Neural progenitor cell (in vitro differentiated cells): ENCODE measurements around the gene DIS3L2. TPM values are rescaled to one million over a fixed set of nuclear protein-coding genes. Genes with fewer than 3 reads are reported as not detected.
A peak's percentile ranks its signal among the peaks of the same experiment; 100 is the strongest.

Experiments used
- DNase-seq: peaks from one replicate; pipeline ENCODE4 v3.0.0-alpha.2; 2016; ENCODE audit warnings: low spot score
- H2AFZ ChIP-seq: fragments of 200-600 bp; sonication (generic); replicated peaks from 2 replicates; pipeline ENCODE4 v1.6.1; 2016; ENCODE audit warnings: antibody characterized with exemption
- H3F3A ChIP-seq: fragments of 200-600 bp; sonication (generic); 2 replicates; pipeline ENCODE4 v1.6.1; 2016; ENCODE audit warnings: antibody characterized with exemption, low read depth
- H3K27ac ChIP-seq: fragments of 200-600 bp; sonication (generic); 2 replicates; pipeline ENCODE4 v1.5.1; 2016; ENCODE audit warnings: mild to moderate bottlenecking
- H3K27me3 ChIP-seq: fragments of 200-600 bp; sonication (generic); 2 replicates; pipeline ENCODE4 v1.6.1; 2016; ENCODE audit warnings: mild to moderate bottlenecking, moderate library complexity
- H3K36me3 ChIP-seq: fragments of 200-600 bp; sonication (generic); 2 replicates; pipeline ENCODE4 v1.5.1; 2016
- H3K4me1 ChIP-seq: fragments of 200-600 bp; sonication (generic); 2 replicates; pipeline ENCODE4 v1.6.1; 2016; ENCODE audit warnings: mixed run types
- H3K4me2 ChIP-seq: fragments of 200-600 bp; sonication (generic); 2 replicates; pipeline ENCODE4 v1.6.1; 2016
- H3K4me3 ChIP-seq: fragments of 200-600 bp; sonication (generic); 2 replicates; pipeline ENCODE4 v1.5.1; 2016
- H3K79me2 ChIP-seq: fragments of 200-600 bp; sonication (generic); 2 replicates; pipeline ENCODE4 v1.6.1; 2016; ENCODE audit warnings: low read depth
- H3K9ac ChIP-seq: fragments of 200-600 bp; sonication (generic); 2 replicates; pipeline ENCODE4 v1.6.1; 2016
- H3K9me3 ChIP-seq: fragments of 200-600 bp; sonication (generic); 2 replicates; pipeline ENCODE4 v1.5.1; 2016; ENCODE audit warnings: low read depth
- H4K20me1 ChIP-seq: fragments of 200-600 bp; sonication (generic); 2 replicates; pipeline ENCODE4 v1.6.1; 2016; ENCODE audit warnings: low read depth
- H3K27ac Mint-ChIP-seq: 3 replicates; pipeline ENCODE4 v1.8.0; 2021; ENCODE audit warnings: mixed read lengths
- H3K27me3 Mint-ChIP-seq: 2 replicates; pipeline ENCODE4 v1.8.0; 2022; ENCODE audit warnings: low read depth, mild to moderate bottlenecking, inconsistent platforms, moderate library complexity, mixed read lengths; ENCODE audit not compliant: insufficient read depth
- H3K36me3 Mint-ChIP-seq: 3 replicates; pipeline ENCODE4 v1.8.0; 2021; ENCODE audit warnings: mixed read lengths
- H3K4me1 Mint-ChIP-seq: 3 replicates; pipeline ENCODE4 v1.8.0; 2021; ENCODE audit warnings: mixed read lengths
- H3K4me3 Mint-ChIP-seq: 3 replicates; pipeline ENCODE4 v1.8.0; 2021; ENCODE audit warnings: mild to moderate bottlenecking, moderate library complexity, mixed read lengths
- H3K9me3 Mint-ChIP-seq: 3 replicates; pipeline ENCODE4 v1.8.0; 2020; ENCODE audit warnings: mixed read lengths
- EZH2 ChIP-seq: fragments of 200-600 bp; sonication (generic); IDR thresholded peaks from 2 replicates; pipeline ENCODE4 v1.6.1; 2017; ENCODE audit warnings: antibody characterized with exemption, mild to moderate bottlenecking, moderate library complexity
- EZH2phosphoT487 ChIP-seq: fragments of 200-600 bp; sonication (generic); IDR thresholded peaks from 2 replicates; pipeline ENCODE4 v1.6.1; 2017; ENCODE audit warnings: antibody characterized with exemption
- total RNA-seq: library from RNA; depleted of rRNA; stranded (reverse); fragments of >200 nt; gene quantifications from 2 replicates; pipeline ENCODE4 v1.2.3, GENCODE V29; 2015; ENCODE audit warnings: low replicate concordance
- TF ChIP-seq, protein P1 (sequence below): fragments of 200-600 bp; sonication (generic); IDR thresholded peaks from 2 replicates; pipeline ENCODE4 v1.5.1; 2017; ENCODE audit warnings: antibody characterized with exemption, mild to moderate bottlenecking

The DIS3L2 gene
- total RNA-seq, 1 donor from 2014 or later: 23.2 TPM

DNA sequence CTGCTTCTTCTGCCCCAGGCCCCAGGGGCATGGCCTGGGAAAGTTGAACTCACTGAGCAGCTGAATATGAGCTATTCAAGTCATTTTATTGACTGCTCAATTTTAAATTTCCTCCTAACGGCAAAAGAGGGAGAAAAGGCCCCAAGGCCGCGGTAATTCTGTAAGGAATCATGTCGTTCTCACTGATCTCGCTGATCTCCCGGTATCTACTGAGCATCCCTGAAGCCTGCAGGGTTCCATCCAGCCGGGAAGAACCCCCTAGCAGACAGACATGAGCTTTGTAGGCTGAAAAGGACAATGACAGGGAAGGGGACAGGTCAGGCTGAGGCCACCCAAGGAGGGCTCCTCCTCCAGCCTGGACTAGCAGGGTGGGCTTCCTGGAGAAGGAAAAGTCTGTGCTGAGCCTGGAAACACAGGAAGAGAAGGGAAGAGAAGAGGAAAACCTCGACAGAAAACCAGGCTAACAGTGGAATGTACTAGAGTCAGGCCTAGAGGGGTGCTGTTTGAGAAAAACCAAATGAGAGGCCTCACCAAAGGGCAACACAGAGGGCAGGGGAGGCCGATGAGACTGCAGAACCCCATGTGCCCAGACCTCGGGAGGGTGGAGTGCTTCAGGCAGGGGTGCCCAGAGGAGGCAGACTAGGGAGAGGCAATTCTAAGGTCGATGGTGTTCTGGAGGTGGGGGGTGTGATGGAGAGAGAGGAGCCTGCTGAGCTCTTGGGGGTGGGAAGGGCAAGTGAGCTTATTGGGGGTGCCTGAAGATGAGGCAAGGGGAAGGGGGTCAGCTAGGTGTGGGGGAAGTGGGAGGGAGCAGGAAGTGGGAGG is 32.4 kb upstream of the DIS3L2 start:
- no peaks in the 10 kb centered on the region for H3K9me3 Mint-ChIP-seq
- no peaks in the 10 kb centered on the region for H3K9me3 ChIP-seq
- no peak overlapping the region for H3K4me3 ChIP-seq
- no peak for DNase-seq
- H3K9ac ChIP-seq: no peak overlapping the region
- peaks cover 9% of the 10 kb centered on the region for H3K4me1 Mint-ChIP-seq
- peaks cover 69% of the 10 kb centered on the region for H3K27me3 ChIP-seq
- H3K36me3 ChIP-seq: no peaks in the 10 kb centered on the region
- TF ChIP-seq EZH2phosphoT487 (no peak), EZH2 (no peak)
- TF ChIP-seq, protein P1, sequence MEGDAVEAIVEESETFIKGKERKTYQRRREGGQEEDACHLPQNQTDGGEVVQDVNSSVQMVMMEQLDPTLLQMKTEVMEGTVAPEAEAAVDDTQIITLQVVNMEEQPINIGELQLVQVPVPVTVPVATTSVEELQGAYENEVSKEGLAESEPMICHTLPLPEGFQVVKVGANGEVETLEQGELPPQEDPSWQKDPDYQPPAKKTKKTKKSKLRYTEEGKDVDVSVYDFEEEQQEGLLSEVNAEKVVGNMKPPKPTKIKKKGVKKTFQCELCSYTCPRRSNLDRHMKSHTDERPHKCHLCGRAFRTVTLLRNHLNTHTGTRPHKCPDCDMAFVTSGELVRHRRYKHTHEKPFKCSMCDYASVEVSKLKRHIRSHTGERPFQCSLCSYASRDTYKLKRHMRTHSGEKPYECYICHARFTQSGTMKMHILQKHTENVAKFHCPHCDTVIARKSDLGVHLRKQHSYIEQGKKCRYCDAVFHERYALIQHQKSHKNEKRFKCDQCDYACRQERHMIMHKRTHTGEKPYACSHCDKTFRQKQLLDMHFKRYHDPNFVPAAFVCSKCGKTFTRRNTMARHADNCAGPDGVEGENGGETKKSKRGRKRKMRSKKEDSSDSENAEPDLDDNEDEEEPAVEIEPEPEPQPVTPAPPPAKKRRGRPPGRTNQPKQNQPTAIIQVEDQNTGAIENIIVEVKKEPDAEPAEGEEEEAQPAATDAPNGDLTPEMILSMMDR: no peak
- peaks cover 11% of the 10 kb centered on the region for H4K20me1 ChIP-seq
- H3F3A ChIP-seq: peaks cover 5% of the 10 kb centered on the region
- no peaks in the 10 kb centered on the region for H3K36me3 Mint-ChIP-seq
- H3K27ac Mint-ChIP-seq: no peak overlapping the region
- H3K4me1 ChIP-seq: peaks cover 7% of the 10 kb centered on the region
- no peak overlapping the region for H3K4me3 Mint-ChIP-seq
- peaks cover 31% of the 10 kb centered on the region for H3K27me3 Mint-ChIP-seq
- H2AFZ ChIP-seq: no peak overlapping the region
- no peak overlapping the region for H3K27ac ChIP-seq
- H3K79me2 ChIP-seq: no peaks in the 10 kb centered on the region
- H3K4me2 ChIP-seq: no peak overlapping the region

DNA sequence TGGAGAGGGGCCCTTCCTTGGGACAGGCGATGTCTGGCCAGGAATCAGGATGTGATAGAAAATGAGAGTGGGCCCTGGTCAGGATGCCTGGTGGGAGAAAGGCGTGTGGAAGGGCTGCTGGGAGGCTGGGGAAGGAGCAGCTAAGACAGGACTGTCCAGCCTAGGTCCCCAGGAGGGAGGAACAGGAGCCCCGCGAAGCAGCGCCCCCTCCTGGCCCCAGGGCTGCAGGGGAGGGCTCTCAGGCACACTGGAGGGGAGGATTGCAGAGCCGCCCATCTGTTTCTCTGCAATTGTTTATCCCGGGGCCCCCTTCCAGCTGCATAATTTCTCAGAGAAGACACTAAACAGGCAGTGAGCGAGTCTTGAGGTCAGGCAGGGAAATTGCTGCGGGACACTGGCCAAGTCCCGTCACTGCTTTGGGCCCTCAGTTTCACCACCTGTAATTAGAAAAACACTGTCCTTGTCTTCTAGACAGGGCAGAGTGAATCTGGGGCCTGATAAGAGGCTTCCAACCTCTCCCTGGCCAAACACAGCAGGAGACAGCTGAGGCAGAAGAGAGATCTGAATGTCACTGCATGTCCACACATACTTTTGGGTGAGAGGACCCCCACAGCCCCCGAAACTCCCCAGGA is 31.4 kb upstream of the DIS3L2 start:
- Histone ChIP-seq H3K4me2 (no peak overlapping the region), H3K9me3 (no peaks in the 10 kb centered on the region), H3K36me3 (no peaks in the 10 kb centered on the region), H3K4me3 (no peak overlapping the region), H3K79me2 (no peaks in the 10 kb centered on the region), H3K4me1 (peaks cover 7% of the 10 kb centered on the region), H3K9ac (no peak overlapping the region), H3F3A (peaks cover 5% of the 10 kb centered on the region), H4K20me1 (peaks cover 11% of the 10 kb centered on the region), H3K27me3 (peaks cover 60% of the 10 kb centered on the region), H2AFZ (no peak overlapping the region), H3K27ac (no peak overlapping the region)
- no peak overlapping the region for H3K27ac Mint-ChIP-seq
- no peak overlapping the region for H3K4me3 Mint-ChIP-seq
- TF ChIP-seq, protein P1: peak; percentile 69
- TF ChIP-seq EZH2: no peak
- no peak for TF ChIP-seq EZH2phosphoT487
- H3K27me3 Mint-ChIP-seq: peaks cover 26% of the 10 kb centered on the region
- H3K9me3 Mint-ChIP-seq: no peaks in the 10 kb centered on the region
- H3K36me3 Mint-ChIP-seq: no peaks in the 10 kb centered on the region
- H3K4me1 Mint-ChIP-seq: peaks cover 5% of the 10 kb centered on the region
- DNase-seq: peak; percentile 60

DNA sequence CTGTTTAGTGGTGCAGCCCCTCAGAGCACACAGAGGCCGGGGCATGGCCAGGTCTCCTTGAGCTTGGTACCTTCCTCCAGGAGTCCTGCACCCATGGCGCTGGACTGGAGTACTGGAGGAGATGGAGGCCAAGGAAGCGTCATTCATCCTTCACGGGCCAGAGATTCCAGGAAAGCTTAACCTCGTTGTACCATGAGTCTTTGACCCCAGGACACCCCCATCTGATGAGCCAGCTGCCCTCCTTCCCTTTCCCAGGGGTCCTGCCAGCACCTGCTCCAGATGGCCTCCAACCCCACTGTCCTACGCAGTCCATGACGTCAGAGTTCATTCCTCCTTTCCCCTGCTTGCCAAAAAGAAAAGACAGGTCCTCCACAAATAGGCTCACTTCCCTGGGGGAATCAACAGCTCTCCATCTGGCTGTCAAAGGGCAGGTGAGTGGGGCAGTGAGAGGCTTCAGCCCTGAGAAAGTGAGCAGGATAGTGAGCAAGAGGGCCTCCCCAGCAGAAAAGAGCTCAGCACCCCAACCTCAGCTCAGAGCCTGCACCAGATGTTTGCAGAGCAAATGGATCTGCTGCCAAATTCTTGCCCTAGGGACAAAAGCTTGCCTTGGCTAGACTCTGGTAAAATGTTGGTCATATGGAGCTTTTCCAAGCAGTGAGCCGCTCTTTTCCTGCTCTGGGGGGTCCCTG is 30.8 kb upstream of the DIS3L2 start:
- Mint-ChIP-seq H3K27ac (no peak overlapping the region), H3K4me1 (peaks cover 5% of the 10 kb centered on the region), H3K27me3 (peaks cover 31% of the 10 kb centered on the region)

More for the DNA sequence above, 30.8 kb upstream of the DIS3L2 start:
- no peaks in the 10 kb centered on the region for H3K79me2 ChIP-seq
- no peaks in the 10 kb centered on the region for H3K9me3 Mint-ChIP-seq
- H2AFZ ChIP-seq: no peak overlapping the region
- DNase-seq: no peak
- peaks cover 3% of the 10 kb centered on the region for H3K4me1 ChIP-seq
- no peak overlapping the region for H3K4me3 ChIP-seq
- no peaks in the 10 kb centered on the region for H3K36me3 ChIP-seq
- H3F3A ChIP-seq: peaks cover 5% of the 10 kb centered on the region
- H3K9me3 ChIP-seq: no peaks in the 10 kb centered on the region
- TF ChIP-seq, protein P1: no peak
- no peak for TF ChIP-seq EZH2phosphoT487
- no peak for TF ChIP-seq EZH2
- no peak overlapping the region for H3K9ac ChIP-seq
- H3K27me3 ChIP-seq: peaks cover 53% of the 10 kb centered on the region
- H3K4me3 Mint-ChIP-seq: no peak overlapping the region
- H3K27ac ChIP-seq: no peak overlapping the region
- peaks cover 11% of the 10 kb centered on the region for H4K20me1 ChIP-seq
- no peak overlapping the region for H3K4me2 ChIP-seq
- no peaks in the 10 kb centered on the region for H3K36me3 Mint-ChIP-seq
